ENCODE data around the gene AP2B1.

DNA sequence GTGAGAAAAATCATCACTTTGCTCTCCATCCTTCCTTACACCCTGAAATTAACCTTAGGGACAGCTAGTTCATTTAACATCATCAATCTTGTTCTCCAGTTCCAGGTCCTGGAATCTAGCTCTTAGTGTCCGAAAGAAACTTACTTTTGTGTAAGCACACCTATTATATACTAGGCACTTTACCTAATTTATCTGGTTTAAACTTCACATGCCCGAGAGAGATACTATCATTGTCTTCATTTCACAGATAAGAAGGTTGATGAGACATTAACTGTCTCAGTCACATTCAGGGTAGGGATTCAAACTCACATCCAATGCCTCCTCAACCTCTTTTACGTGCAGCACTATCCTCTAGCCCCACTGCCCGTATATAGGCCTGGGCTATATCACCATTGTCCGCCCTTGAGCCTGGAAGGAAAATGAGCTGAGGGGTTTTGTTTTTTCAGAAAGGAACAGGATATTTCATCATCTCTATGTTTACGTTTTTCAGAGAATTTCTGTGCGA is 501 bp upstream of the AP2B1 start:
- TF ChIP-seq BRD4 (IDR thresholded peaks at IDR 0.05) (no peak), POLR2AphosphoS5 (IDR thresholded peaks at IDR 0.05; ENCODE audit: control insufficient read depth, insufficient read depth, low read depth, low read length) (no peak)

All from K562 (cell line).